GM21576 (cell line): ENCODE data around the gene SH3RF2.

Experiments used
- ATAC-seq: cut with Tn5 transposase; IDR thresholded peaks from one replicate; pipeline ENCODE4 v1.9.1; 2021; ENCODE audit warnings: mild to moderate bottlenecking, moderate library complexity; ENCODE audit not compliant: unreplicated experiment

Gene SH3RF2

GRCh38 chr5:146040527-146040926 is 104.1 kb downstream of the SH3RF2 start:
- ATAC-seq, result no peak

DNA sequence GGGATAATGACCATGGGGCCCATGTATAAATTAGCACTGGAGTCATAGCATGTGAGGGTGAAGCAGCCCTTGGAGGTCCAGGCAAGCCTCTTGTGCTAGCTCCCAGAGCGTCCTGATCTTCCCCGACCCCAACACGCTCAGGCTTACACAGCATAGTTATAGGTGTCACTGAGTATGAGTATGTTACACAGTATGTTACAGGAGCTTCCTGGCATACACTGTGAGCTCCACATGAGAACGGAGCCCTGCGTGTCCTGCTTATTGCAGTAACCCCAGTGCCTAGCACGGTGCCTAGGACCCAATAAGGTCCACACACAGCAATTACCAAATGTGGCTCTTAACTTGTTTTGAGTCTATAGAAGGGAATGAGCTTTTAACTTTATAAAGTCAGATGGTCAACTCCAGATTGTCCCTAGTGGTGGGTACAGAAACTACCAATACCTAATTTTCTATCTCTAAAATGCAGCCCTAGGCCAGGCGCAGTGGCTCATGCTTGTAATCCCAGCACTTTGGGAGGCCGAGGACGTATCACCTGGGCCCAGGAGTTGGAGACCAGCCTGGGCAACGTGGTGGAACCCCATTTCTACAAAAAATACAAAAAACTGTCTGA is 104.9 kb downstream of the SH3RF2 start:
- ATAC-seq, result no peak

DNA sequence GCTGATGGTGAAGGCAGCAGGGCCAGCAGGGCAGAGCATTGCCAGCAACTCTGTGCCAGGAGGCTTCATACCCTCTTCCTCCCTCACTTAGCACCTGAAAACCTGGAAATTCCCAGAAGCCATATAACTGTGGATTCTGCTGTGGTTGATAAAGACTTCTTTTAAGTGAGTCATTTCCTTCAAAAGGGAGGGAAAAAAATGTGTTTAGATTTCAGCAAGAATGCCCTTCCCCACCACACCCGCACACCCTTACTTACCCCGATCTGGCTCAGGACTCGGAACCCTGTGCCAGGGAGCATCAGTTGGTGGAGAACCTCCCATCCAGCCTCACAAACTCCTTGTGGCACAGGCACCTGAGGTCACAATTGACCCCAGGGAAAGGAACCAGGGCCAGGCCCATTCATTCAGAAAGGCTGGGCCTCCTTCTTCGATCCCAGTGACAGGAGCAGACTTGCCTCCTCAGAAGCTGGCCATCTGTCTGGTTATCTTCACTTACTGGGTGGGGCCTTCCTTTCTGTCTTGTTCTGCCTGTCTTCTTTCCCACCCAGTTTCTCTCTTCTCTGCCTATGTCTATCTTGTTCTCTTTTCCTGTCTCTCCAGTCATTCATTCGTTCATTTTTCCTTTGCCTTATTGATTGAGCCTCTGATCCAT is 106.4 kb downstream of the SH3RF2 start:
- ATAC-seq, result no peak

- ATAC-seq, result no peak
Measured at GRCh38 chr5:146043722-146044121, 107.3 kb downstream of the SH3RF2 start.

DNA sequence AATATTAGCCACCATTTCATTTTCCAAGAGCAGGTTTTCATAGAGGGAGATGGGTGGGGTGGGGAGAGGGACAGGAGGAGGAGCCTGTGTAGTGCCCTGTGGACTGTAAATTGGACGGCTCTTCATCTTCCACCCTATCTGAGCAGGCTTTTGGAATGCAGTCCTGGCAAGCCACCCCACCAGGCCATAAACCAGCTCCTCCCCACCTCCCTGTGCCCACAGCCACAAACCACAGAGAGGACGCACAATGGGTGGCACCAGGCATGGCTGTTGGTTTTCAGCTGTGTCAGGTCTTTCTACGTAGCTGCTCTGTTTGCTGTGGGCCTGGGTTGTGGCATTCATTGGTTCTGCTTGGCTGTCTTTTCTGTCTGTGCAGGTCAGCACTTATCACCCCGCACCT is 111.0 kb downstream of the SH3RF2 start:
- no peak for ATAC-seq

DNA sequence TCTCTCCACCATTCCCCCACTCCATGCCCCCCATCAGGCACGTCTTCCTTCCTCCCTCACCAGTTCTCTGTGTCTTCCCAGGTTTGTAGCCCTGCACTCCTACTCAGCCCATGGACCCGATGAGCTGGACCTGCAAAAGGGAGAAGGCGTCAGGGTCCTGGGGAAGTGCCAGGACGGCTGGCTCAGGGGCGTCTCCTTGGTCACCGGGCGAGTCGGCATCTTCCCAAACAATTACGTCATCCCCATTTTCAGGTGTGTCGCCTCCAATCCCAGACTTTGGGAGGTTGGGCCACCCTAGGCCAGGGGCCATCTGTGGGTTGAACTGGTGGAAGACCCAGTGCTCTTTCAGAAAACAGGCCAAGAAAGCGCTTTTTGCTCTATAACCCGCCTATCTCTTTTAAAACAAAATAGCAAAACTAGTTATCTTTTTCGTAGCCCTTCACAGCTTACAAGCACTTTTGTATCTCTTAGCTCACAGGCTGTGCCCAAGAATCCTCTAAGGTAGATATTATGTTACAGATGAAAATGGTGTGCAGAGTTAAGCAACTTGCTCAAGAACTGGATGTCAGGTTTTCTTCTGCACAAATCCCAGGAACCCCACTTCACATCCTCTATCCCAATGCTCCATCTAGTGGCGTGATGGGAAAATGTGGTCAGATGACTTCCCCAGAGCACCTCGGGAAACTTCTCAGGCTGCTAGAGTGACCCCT is 112.8 kb downstream of the SH3RF2 start:
- ATAC-seq, result no peak

DNA sequence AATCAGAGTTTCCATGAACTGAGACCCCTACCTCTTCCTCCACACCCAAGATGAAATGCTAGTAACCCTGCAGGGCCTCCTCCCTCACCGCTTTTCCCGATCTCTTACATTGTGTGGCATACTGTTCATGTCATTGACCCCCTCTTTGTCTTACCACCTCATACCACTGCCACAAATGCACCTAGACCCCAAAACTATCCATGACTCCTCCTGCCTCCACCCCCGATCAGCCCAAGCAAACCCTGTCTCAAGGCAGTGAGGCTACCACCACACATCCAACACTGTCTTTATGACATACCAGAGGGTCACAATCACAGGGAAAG is 113.3 kb downstream of the SH3RF2 start:
- ATAC-seq, result no peak

GRCh38 chr5:146050086-146050485 is 113.7 kb downstream of the SH3RF2 start:
- no peak for ATAC-seq

DNA sequence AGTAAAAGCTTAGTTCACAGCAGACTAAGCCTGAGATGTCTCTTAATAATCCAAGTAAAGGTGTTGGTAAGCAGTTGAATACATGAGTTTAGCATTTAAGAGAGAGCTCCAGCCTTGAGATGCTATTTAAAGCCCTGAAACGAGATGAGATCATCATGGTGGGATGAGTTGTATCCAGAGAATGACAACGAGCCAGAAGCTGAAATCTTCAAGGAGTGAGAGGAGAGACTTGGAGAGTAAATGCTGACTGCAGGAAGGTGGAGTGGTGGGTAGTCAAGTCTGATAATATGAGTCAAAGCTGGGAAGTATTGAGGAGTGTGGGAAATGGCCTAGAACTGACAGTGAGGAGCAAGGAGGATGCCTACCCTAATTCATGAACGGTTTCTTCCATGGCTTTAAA is 115.3 kb downstream of the SH3RF2 start:
- no peak for ATAC-seq

DNA sequence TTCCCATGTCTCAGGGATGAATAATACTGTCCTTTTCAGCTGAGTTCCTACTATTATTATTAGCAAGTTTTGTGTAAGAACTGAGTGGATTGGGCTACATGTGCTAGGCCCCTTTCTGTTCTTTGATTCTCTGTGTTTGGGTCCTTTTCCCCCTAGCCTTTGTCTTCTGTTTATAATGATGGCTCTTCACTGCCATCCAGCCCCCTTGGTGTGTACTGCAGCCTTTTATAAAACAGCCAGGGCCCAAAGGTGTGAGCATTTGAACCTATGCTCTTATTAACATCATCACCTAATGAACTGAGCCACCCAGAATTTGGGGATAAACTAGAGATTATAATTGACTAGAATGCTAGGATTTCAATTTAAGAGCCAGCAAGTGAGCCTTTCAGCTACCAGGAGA is 116.4 kb downstream of the SH3RF2 start:
- ATAC-seq, result no peak

DNA sequence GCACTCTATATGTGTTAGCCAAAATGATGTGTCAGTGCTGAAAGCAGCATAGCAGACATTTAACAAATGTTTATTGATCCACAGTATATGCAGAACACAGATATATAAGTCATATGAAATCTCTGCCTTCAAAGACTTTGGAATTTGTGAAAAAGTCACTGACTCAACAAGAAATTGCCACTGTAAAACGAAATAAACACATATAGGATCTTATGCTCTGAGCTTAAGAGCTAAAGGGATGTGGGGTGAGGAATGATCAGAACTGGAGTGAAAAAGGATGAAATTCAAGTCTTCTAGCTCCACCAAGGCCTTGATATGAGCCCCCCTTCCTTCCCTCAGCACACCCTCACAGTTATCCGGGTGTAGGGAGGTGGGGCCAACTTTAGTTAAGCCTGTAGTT is 119.1 kb downstream of the SH3RF2 start:
- ATAC-seq, result no peak

GRCh38 chr5:146059460-146060220 is 123.3 kb downstream of the SH3RF2 start:
- ATAC-seq, result no peak

DNA sequence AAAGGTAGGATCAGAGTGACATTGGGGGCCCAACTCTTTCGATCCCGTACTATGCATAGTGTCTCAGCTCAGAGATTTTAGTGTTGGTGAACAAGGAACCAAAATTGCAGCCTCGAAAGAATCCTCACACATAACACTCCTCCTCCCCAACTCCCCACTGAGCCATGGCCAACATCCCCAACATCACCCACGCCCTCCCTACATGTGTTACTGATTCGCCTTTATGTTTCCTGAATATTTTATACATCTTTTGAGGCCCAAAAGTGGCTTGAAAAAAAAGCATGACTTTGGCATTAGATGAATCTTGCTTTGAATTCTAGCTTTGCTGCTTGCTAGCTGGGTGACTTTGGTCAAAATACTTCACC is 123.8 kb downstream of the SH3RF2 start:
- ATAC-seq, result no peak

DNA sequence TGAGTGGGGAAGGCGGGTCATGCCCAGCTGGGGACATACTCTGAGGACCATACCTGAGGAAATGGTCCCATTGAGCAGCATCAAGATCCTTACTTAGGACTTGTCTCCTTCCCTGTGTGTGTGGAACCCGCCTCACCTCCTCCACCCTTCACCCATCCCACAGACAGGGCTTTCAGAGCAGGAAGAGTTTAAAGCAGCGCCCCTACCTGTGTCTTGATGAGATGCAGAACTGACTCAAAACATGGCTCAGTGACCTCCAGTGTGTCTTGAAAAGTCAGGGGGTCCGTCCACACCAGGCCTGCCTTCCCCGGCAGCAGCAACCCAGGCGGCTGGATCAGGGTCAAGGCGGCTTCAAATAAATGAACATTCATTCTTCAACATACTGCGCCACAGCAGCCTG is 130.6 kb downstream of the SH3RF2 start:
- no peak for ATAC-seq

DNA sequence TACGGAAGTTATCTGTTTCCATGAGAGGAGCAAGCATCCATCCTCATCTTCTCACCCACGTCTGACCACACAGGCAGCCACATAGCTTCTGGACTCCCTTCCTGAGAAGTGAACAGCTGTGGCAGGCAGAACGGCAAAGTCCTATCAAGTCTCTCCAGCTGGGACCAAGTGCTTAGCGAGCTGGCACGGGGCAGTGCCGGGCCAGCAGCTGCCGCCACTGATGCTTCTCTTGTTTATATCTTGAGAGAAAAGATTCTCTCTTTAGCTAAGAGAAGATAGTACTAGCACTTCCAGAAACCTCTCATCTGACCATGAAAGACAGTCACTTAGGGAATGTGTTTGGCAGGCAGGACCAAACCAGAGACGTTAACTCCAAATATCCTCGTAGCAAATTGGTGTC is 131.8 kb downstream of the SH3RF2 start:
- no peak for ATAC-seq

DNA sequence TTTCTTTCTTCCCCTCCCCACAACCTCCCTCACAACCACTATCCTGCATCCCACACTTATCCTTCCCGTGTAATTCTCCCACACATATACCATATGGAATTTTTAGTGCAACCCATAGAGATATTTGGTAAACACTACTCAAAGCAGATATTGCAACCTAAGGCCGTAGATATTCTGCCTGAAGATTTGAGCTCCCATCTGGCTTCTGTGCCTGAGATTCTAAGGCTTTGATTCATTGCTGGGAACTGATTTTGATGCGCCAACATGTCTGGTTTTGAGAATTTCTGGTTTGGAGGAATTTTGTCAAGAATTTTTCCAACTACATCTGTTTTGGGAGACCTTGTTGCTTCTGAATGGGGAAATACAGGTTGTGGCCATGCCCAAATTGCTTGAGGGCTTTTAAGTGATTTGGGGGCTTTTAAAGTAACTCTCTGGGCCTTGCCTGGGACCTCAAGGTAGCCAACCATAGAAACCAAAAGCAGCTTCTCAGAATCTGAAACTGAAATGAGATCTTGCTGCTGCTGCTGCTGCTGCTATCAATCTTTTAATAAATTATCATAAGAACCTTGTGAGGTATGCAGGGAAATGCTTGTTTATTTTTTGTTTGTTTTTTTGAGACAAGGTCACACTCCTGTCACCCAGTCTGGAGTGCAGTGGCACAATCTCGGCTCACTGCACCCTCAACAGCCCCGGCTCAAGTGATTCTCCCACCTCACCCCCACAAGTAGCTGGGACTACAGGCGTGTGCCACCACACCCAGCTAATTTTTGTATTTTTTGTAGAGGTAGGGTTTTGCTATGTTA is 132.8 kb downstream of the SH3RF2 start:
- ATAC-seq, result peak; percentile 63

GRCh38 chr5:146069780-146070099 is 133.4 kb downstream of the SH3RF2 start:
- peak; percentile 74 for ATAC-seq

- no peak for ATAC-seq
Measured at GRCh38 chr5:146070746-146071145, 134.4 kb downstream of the SH3RF2 start.

GRCh38 chr5:146071171-146071570 is 134.8 kb downstream of the SH3RF2 start:
- no peak for ATAC-seq

DNA sequence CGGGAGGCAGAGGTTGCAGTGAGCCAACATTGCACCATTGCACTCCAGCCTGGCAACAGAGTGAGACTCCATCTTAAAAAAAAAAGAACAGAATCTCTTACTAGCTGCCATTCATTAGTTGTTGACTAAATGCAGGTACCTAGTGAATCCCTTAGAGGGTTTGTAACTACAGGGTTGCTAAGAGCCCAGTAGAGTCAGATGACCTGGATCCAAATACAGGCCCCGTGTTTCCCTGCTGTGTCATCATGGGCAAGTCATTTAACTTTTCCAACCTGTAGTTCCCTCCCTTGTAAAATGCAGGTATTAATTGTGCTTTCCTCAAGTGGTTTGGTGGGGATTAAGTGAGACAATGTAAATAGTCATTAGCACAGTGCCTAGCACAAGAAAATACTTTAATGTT is 136.2 kb downstream of the SH3RF2 start:
- no peak for ATAC-seq

DNA sequence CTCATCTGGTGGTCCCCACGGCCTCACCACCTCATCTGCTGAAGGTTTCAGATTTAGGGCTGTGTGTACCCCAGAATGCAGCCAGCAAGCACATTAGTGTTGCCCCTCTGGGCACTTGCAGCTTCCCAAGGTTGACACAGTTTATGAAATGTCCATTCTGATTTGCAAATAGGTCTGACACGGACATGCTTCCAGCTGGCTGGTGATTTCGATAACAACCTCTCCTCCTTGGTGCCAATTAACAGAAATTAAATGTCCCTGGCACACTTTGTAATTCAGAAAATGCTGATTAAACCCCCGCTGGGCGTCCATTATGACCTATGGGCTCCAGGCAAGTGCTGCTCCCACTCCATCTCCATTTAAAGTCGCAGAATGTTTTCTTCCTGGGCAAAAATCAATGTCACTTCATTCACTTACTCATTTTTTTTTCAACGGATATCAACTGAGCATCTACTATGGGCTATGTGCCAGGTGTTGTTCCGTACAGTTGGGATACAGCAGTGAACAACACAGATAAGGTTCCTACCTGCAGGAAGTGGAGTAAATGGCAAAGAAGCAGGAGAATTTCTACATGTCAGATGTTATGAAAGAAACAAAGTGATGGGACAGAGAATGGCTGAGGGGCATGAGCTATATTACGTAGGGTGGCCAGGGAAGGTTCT is 137.0 kb downstream of the SH3RF2 start:
- no peak for ATAC-seq
